ENCODE results near the gene RABGEF1.
"Not testable (repeated sequence)": the region's sequence is repeated elsewhere in the genome, so short reads cannot be mapped to it uniquely, and the experiment has no call there.

The RABGEF1 gene

GRCh38 chr7:66832531-66833351 lies 92.2 kb downstream of the RABGEF1 start:
- no peak for DNase-seq (ENCODE audit: low read depth in 1 of 2, low spot score in 1 of 2)
- TF ChIP-seq JUND (IDR thresholded peaks at IDR 0.05; ENCODE audit: low read depth), result no peak
- in situ Hi-C loops (cut with HindIII; ENCODE audit: low pct_unique_long_range_greater_than_20kb, low sequenced_read_pairs), result no loop called here

DNA sequence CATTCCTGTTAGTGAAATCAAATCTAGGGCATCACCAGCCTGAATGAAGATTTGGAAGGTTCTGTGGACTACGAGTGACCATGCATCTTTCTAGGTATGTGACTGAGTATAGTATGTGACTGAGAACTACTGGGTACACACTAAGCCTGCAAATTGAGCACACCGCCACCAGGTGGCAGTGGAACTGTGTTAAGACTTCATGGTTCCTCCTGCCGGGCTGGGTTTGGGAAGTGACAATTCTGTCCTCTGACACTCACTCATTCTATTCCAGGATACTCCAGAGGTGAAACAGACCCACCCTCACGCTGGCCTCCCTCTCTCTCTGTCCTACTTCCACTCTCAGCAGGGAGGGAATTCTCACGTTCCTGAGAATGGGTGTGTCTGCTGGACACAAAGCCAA lies 96.5 kb downstream of the RABGEF1 start:
- peak in 1 of 2 experiments; percentile 31 for DNase-seq (ENCODE audit: low read depth in 1 of 2, low spot score in 1 of 2)
- no peak for TF ChIP-seq JUND (IDR thresholded peaks at IDR 0.05; ENCODE audit: low read depth)
- in situ Hi-C loops (cut with HindIII; ENCODE audit: low pct_unique_long_range_greater_than_20kb, low sequenced_read_pairs), result no loop called here

- no peak for DNase-seq (ENCODE audit: low read depth in 1 of 2, low spot score in 1 of 2)
- no peak for TF ChIP-seq JUND (IDR thresholded peaks at IDR 0.05; ENCODE audit: low read depth)
- in situ Hi-C loops (cut with HindIII; ENCODE audit: low pct_unique_long_range_greater_than_20kb, low sequenced_read_pairs), result no loop called here
Observed at GRCh38 chr7:66837661-66838060, 97.1 kb downstream of the RABGEF1 start.

GRCh38 chr7:66839814-66840213 lies 99.3 kb downstream of the RABGEF1 start:
- no peak for DNase-seq (ENCODE audit: low read depth in 1 of 2, low spot score in 1 of 2)
- TF ChIP-seq JUND (IDR thresholded peaks at IDR 0.05; ENCODE audit: low read depth), result no peak

DNA sequence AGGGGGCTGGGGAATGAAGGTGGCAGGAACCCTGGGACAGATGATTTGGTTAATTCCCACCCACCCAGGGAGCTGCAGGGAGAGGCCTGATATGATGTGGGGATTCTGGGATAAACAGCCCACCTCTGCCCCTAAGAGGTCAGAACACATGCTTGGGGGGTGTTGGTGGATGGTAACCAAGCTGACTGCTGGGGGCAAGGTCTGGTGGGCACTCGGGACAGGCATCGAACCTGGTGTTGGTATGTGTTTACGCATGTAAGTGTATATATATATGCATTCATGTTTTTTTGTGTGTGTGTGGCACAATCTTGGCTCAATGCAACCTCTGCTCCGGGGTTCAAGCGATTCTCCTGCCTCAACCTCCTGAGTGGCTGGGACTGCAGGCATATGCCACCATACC lies 99.8 kb downstream of the RABGEF1 start:
- no peak for DNase-seq (ENCODE audit: low read depth in 1 of 2, low spot score in 1 of 2)
- no peak for TF ChIP-seq JUND (IDR thresholded peaks at IDR 0.05; ENCODE audit: low read depth)
- in situ Hi-C loops (cut with HindIII; ENCODE audit: low pct_unique_long_range_greater_than_20kb, low sequenced_read_pairs), result no loop called here

More at GRCh38 chr7:66839814-66840213, 99.3 kb downstream of the RABGEF1 start:
- in situ Hi-C loops (cut with HindIII; ENCODE audit: low pct_unique_long_range_greater_than_20kb, low sequenced_read_pairs), result no loop called here

- TF ChIP-seq JUND (IDR thresholded peaks at IDR 0.05; ENCODE audit: low read depth), result no peak
- in situ Hi-C loops (cut with HindIII; ENCODE audit: low pct_unique_long_range_greater_than_20kb, low sequenced_read_pairs), result no loop called here
- no peak for DNase-seq (ENCODE audit: low read depth in 1 of 2, low spot score in 1 of 2)
Observed at GRCh38 chr7:66841898-66842297, 101.4 kb downstream of the RABGEF1 start.

GRCh38 chr7:66843492-66843891 lies 103.0 kb downstream of the RABGEF1 start:
- DNase-seq (ENCODE audit: low read depth in 1 of 2, low spot score in 1 of 2); in situ Hi-C loops (cut with HindIII; ENCODE audit: low pct_unique_long_range_greater_than_20kb, low sequenced_read_pairs): not testable (repeated sequence)

- DNase-seq (ENCODE audit: low read depth in 1 of 2, low spot score in 1 of 2), result peak; percentile 98 to 99
- no peak for TF ChIP-seq JUND (IDR thresholded peaks at IDR 0.05; ENCODE audit: low read depth)
- in situ Hi-C loops (cut with HindIII; ENCODE audit: low pct_unique_long_range_greater_than_20kb, low sequenced_read_pairs), result no loop called here
Observed at GRCh38 chr7:66844552-66845378, 104.2 kb downstream of the RABGEF1 start.

- in situ Hi-C loops (cut with HindIII; ENCODE audit: low pct_unique_long_range_greater_than_20kb, low sequenced_read_pairs), result no loop called here
- TF ChIP-seq JUND (IDR thresholded peaks at IDR 0.05; ENCODE audit: low read depth), result no peak
- DNase-seq (ENCODE audit: low read depth in 1 of 2, low spot score in 1 of 2), result no peak
Observed at GRCh38 chr7:66845379-66846095, 105.0 kb downstream of the RABGEF1 start.

DNA sequence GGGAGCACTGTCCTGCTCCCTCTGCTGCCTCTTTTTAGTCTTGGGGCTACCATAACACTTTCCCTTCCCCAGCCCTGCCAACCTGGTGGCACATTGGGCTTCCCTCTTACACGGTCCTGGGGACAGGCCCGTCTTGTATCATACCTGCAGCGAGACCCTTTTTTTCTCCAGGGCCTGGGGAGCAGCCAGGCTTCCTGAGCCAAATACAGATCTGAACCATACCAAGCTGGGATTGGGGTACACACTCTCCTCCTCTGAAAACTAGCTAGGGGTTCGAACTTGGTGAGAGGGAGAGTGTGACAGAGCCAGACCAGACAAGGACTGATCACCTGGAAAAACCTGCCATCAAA lies 105.5 kb downstream of the RABGEF1 start:
- in situ Hi-C loops (cut with HindIII; ENCODE audit: low pct_unique_long_range_greater_than_20kb, low sequenced_read_pairs); DNase-seq (ENCODE audit: low read depth in 1 of 2, low spot score in 1 of 2): not testable (repeated sequence)

DNA sequence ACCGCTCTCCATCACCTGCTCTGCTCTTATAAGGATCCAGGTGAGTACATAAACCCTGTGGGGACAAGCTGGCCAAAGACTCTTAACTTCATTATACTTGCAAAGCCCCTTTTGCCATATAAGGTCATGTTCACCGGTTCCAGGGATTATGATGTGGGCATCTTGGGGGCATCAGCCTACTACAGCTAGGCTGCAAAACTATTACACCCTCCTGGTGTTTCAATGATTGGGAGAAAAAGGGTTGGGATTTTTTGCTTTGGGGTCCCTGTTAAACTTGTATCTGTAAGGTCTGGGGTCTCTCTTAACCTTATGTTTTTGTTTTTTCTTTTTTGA lies 107.0 kb downstream of the RABGEF1 start:
- in situ Hi-C loops (cut with HindIII; ENCODE audit: low pct_unique_long_range_greater_than_20kb, low sequenced_read_pairs); DNase-seq (ENCODE audit: low read depth in 1 of 2, low spot score in 1 of 2): not testable (repeated sequence)

DNA sequence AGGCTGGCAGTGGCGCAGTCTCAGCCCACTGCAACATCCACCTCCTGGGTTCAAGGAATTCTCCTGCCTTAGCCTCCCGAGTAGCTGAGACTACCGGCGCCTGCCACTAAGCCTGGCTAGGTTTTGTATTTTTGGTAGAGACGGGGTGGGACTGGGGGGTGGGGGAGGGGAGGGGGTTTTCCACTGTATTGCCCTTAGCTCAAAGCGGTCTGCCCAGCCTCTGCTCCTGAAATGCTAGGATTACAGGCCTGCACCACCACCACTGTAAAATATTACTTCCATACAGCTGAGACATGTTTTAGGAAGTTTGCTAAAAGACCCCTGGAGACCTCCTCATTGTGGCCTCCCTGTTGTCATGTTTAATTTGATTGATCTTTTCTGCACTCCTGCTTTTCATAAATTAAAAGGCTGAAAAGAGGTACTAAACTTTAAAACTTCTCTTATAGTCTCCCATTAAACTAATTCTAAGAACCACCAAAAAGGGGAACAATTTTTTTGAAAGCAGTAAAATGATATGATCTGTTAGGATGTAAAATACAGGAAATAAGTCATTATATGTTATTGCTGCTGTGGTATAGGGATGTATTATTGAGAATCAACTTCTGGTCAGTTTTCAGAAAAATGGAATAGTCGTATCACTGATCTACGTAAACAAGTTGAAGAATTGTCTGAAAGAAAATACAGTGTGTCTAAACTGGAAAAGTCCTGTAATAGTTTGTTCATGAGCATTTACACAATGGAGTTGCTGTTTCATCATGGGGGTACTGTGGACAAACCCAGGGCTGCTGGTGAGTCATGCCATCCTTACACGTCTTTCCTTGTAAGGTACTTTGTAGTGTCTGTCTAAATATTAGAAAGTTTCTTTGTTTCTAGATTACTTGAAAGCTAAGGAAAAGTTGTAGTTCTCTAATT lies 107.6 kb downstream of the RABGEF1 start:
- in situ Hi-C loops (cut with HindIII; ENCODE audit: low pct_unique_long_range_greater_than_20kb, low sequenced_read_pairs), result no loop called here
- TF ChIP-seq JUND (IDR thresholded peaks at IDR 0.05; ENCODE audit: low read depth), result no peak
- no peak for DNase-seq (ENCODE audit: low read depth in 1 of 2, low spot score in 1 of 2)
